ENCODE results near the gene BLOC1S3. TPM values are rescaled to one million over a fixed set of nuclear protein-coding genes. Genes with fewer than 3 reads are reported as not detected.

The BLOC1S3 gene
- total RNA-seq, 2 donors from 2014 or later, result 20.7 to 21.4 TPM

DNA sequence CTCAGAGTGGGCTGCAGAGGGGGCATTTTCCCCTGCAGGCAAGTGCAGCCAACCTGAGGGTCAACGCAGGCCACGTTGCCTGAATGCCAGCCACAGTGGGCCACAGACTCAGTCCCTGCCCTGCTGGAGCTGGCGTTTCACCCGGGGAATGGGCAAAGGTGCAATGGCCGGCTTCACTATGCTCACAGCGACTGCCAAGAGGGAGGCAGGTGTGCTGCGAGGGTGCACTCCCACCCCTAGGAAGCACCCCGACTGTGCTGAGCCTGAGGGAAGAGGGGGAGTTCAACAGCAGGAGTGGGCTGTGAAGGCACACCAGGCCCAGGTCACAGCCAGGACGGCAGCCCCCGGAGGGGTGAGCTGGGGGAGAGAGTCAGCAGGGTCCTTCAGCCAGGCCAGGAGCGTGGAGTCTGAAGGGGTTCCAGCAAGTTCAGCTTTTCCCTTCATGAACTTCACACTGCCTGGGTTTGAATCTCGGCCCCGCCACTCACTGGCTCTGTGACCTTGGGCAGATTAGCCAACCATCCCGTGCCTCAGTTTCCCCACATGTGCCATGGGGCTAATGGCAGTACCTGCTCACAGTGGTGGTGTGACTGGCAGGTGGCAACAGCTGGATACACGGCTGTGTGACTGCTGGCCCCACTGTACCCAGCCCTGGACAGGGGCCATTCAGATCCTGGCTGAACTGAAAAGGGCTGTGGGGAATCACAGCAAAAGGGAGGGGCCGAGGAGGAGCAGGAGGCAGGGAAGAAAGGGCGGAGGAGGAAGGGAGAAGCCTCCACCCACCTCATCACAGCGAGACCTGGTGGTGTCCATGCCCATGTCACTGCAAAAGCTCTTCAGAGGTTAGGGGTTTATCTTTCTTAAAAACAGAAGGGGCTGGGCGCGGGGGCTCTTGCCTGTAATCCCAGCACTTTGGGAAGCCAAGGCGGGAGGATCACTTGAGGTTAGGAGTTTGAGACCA lies 8.2 kb upstream of the BLOC1S3 start:
- no peaks in the 10 kb centered on the region for H3K27me3 ChIP-seq (replicated peaks; ENCODE audit: insufficient read depth)

GRCh38 chr19:45171211-45171623 lies 7.4 kb upstream of the BLOC1S3 start:
- Histone ChIP-seq H3K4me3 (no peak overlapping the region), H3K27ac (no peak overlapping the region), H3K27me3 (replicated peaks; ENCODE audit: insufficient read depth) (no peaks in the 10 kb centered on the region), H3K4me1 (ENCODE audit: control insufficient read depth in 1 of 2, low read depth in 2 of 2) (no peaks in the 10 kb centered on the region), H3K9me3 (no peaks in the 10 kb centered on the region), H3K36me3 (no peaks in the 10 kb centered on the region)
- DNase-seq (ENCODE audit: low spot score) (no peak), ATAC-seq (ENCODE audit: insufficient number of reproducible peaks, low FRiP score, low read depth) (no peak)
- TF ChIP-seq, protein P1, sequence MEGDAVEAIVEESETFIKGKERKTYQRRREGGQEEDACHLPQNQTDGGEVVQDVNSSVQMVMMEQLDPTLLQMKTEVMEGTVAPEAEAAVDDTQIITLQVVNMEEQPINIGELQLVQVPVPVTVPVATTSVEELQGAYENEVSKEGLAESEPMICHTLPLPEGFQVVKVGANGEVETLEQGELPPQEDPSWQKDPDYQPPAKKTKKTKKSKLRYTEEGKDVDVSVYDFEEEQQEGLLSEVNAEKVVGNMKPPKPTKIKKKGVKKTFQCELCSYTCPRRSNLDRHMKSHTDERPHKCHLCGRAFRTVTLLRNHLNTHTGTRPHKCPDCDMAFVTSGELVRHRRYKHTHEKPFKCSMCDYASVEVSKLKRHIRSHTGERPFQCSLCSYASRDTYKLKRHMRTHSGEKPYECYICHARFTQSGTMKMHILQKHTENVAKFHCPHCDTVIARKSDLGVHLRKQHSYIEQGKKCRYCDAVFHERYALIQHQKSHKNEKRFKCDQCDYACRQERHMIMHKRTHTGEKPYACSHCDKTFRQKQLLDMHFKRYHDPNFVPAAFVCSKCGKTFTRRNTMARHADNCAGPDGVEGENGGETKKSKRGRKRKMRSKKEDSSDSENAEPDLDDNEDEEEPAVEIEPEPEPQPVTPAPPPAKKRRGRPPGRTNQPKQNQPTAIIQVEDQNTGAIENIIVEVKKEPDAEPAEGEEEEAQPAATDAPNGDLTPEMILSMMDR (IDR thresholded peaks at IDR 0.05), result no peak

More for the DNA sequence above, 8.2 kb upstream of the BLOC1S3 start:
- DNase-seq (ENCODE audit: low spot score) (no peak), ATAC-seq (ENCODE audit: insufficient number of reproducible peaks, low FRiP score, low read depth) (no peak)
- no peaks in the 10 kb centered on the region for H3K9me3 ChIP-seq
- no peaks in the 10 kb centered on the region for H3K36me3 ChIP-seq
- no peak overlapping the region for H3K27ac ChIP-seq
- TF ChIP-seq, protein P1 (IDR thresholded peaks at IDR 0.05), result no peak
- no peaks in the 10 kb centered on the region for H3K4me1 ChIP-seq (ENCODE audit: control insufficient read depth in 1 of 2, low read depth in 2 of 2)
- no peak overlapping the region for H3K4me3 ChIP-seq

DNA sequence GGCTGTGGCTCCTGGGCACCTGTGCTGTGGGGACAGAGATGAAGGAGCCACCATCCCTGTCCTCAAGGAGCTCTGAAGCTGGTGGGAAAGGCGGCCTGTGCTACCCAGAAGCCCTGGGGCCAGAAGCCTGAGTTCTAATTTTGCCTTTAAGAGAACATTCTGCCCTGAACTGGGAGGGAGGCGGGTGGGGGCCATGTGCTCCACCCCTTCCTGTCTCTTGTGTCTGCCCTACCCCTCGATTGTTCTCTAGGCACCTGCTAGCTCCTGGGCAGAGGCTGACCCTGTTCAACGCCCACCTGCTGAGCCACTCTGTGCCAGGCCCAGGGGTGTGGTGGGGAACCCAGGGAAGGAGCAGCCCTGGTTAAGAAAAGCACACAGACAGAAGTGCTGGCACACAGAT lies 6.4 kb upstream of the BLOC1S3 start:
- no peaks in the 10 kb centered on the region for H3K9me3 ChIP-seq
- TF ChIP-seq, protein P1 (IDR thresholded peaks at IDR 0.05), result no peak
- H3K4me3 ChIP-seq, result no peak overlapping the region
- H3K36me3 ChIP-seq, result no peaks in the 10 kb centered on the region
- ATAC-seq (ENCODE audit: insufficient number of reproducible peaks, low FRiP score, low read depth) (no peak), DNase-seq (ENCODE audit: low spot score) (no peak)
- H3K27ac ChIP-seq, result no peak overlapping the region
- H3K27me3 ChIP-seq (replicated peaks; ENCODE audit: insufficient read depth), result no peaks in the 10 kb centered on the region
- H3K4me1 ChIP-seq (ENCODE audit: control insufficient read depth in 1 of 2, low read depth in 2 of 2), result peaks cover 3% of the 10 kb centered on the region in 2 donors

DNA sequence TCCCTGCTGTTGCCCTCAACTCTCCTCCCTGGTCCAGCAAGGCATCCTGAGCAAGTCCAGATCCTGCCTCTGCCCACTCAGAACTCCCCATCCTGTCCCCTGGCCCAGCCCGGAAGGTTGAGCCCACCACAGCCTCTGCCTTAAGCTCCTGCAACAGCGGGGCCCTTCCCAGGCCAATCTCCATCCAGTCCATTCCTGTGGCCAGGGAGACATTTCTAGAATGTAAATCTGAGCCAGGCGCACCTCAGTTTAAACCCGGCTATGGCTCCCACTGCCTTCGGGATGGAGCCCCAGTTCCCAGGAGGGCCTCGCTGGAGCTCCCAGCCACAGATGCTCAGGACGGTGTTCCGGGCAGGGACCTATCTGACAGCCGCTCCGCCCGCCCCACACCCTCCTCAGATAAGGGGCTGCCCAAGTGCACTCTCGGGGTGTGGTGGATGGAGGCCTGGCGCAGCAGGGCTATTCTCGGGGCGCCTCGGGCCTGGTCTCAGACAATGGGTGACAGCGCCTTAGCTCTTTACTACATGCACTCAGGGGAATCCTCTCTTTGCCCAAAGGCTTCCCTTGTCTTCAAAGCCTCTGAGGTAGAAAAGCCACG lies 5.9 kb upstream of the BLOC1S3 start:
- Histone ChIP-seq H3K4me3 (no peak overlapping the region), H3K27me3 (replicated peaks; ENCODE audit: insufficient read depth) (no peaks in the 10 kb centered on the region), H3K9me3 (no peaks in the 10 kb centered on the region), H3K27ac (no peak overlapping the region), H3K4me1 (ENCODE audit: control insufficient read depth in 1 of 2, low read depth in 2 of 2) (peaks cover 7 to 8% of the 10 kb centered on the region in 2 donors), H3K36me3 (no peaks in the 10 kb centered on the region)
- DNase-seq (ENCODE audit: low spot score) (no peak), ATAC-seq (ENCODE audit: insufficient number of reproducible peaks, low FRiP score, low read depth) (no peak)
- TF ChIP-seq, protein P1 (IDR thresholded peaks at IDR 0.05), result no peak

GRCh38 chr19:45173816-45174215 lies 4.8 kb upstream of the BLOC1S3 start:
- Histone ChIP-seq H3K36me3 (no peaks in the 10 kb centered on the region), H3K9me3 (no peaks in the 10 kb centered on the region), H3K27me3 (replicated peaks; ENCODE audit: insufficient read depth) (no peaks in the 10 kb centered on the region), H3K27ac (no peak overlapping the region), H3K4me1 (ENCODE audit: control insufficient read depth in 1 of 2, low read depth in 2 of 2) (peaks cover 7 to 8% of the 10 kb centered on the region in 2 donors), H3K4me3 (no peak overlapping the region)
- DNase-seq (ENCODE audit: low spot score), result no peak
- TF ChIP-seq, protein P1 (IDR thresholded peaks at IDR 0.05), result no peak
- ATAC-seq (ENCODE audit: insufficient number of reproducible peaks, low FRiP score, low read depth), result no peak

All from thoracic aorta (tissue), 2 donors.